Stimulated activated naive CD8-positive, alpha-beta T cell treated with anti-CD3 and anti-CD28 coated beads, Interleukin-15, amount 100 ng/mL, for 72 hours (primary cell): ENCODE results near the gene PLEKHG4B.
"Not testable (repeated sequence)": the region's sequence is repeated elsewhere in the genome, so short reads cannot be mapped to it uniquely, and the experiment has no call there.

Source experiments
- ATAC-seq: fragments of 150-1000 bp; cut with Tn5 transposase; 2 replicates; pipeline ENCODE4 v1.10.0; 2021; ENCODE audit warnings: mild to moderate bottlenecking, moderate library complexity
- DNase-seq, 2 donors: peaks; one replicate each; pipeline ENCODE4 v3.0.0; 2021 to 2022
- H3K27ac Mint-ChIP-seq, 2 donors: one replicate each; pipeline ENCODE4 v1.8.0; 2022; ENCODE audit warnings: mild to moderate bottlenecking in 2 of 2, mixed read lengths in 2 of 2, moderate library complexity in 2 of 2
- H3K27me3 Mint-ChIP-seq: one replicate; pipeline ENCODE4 v1.8.0; 2022; ENCODE audit warnings: mixed read lengths
- H3K4me1 Mint-ChIP-seq: one replicate; pipeline ENCODE4 v1.8.0; 2022; ENCODE audit warnings: mild to moderate bottlenecking, mixed read lengths
- H3K4me3 Mint-ChIP-seq, 2 donors: one replicate each; pipeline ENCODE4 v1.8.0; 2022; ENCODE audit warnings: mild to moderate bottlenecking in 2 of 2, mixed read lengths in 2 of 2, moderate library complexity in 1 of 2
- H3K9me3 Mint-ChIP-seq, 2 donors: one replicate each; pipeline ENCODE4 v1.8.0; 2022; ENCODE audit warnings: mixed read lengths in 2 of 2

Gene PLEKHG4B

GRCh38 chr5:91556-92263 is at the start of gene PLEKHG4B:
PLEKHG4B (plus strand) TSS chr5:92168; CDS start chr5:92232, 64 bp downstream.
- Mint-ChIP-seq H3K4me1 (peaks cover 11% of the 10 kb centered on the region), H3K9me3 (no peaks in the 10 kb centered on the region), H3K4me3 (peak within 1 kb of the TSS; percentile 50 to 74), H3K27me3 (peaks cover 95% of the 10 kb centered on the region), H3K27ac (no peak within 1 kb of the TSS)
- ATAC-seq (peak; percentile 60), DNase-seq (no peak)

GRCh38 chr5:42250-42649 is 49.7 kb upstream of the PLEKHG4B start:
- ATAC-seq (no peak), DNase-seq (no peak)
- H3K4me1 Mint-ChIP-seq: no peaks in the 10 kb centered on the region
- no peak overlapping the region for H3K27ac Mint-ChIP-seq
- H3K4me3 Mint-ChIP-seq: no peak overlapping the region
- H3K9me3 Mint-ChIP-seq: no peaks in the 10 kb centered on the region
- H3K27me3 Mint-ChIP-seq: peaks cover 46% of the 10 kb centered on the region

- Mint-ChIP-seq H3K4me3 (no peak overlapping the region), H3K4me1 (no peaks in the 10 kb centered on the region), H3K9me3 (peaks cover 4 to 9% of the 10 kb centered on the region in 2 donors), H3K27ac (no peak overlapping the region), H3K27me3 (peaks cover 54% of the 10 kb centered on the region)
- DNase-seq (no peak), ATAC-seq (no peak)
Observed at GRCh38 chr5:48192-48591, 43.8 kb upstream of the PLEKHG4B start.

- H3K4me1 Mint-ChIP-seq, H3K4me3 Mint-ChIP-seq, H3K27ac Mint-ChIP-seq, DNase-seq, H3K9me3 Mint-ChIP-seq, ATAC-seq: not testable (repeated sequence)
- H3K27me3 Mint-ChIP-seq: peaks cover 68% of the 10 kb centered on the region
Observed at GRCh38 chr5:49530-49929, 42.4 kb upstream of the PLEKHG4B start.

- Mint-ChIP-seq H3K4me1 (peaks cover 7% of the 10 kb centered on the region), H3K9me3 (peaks cover 4 to 9% of the 10 kb centered on the region in 2 donors), H3K4me3 (no peak overlapping the region), H3K27ac (peak overlapping the region in 1 of 2 donors; percentile 69), H3K27me3 (peaks cover 69% of the 10 kb centered on the region)
- ATAC-seq (no peak), DNase-seq (no peak)
Observed at GRCh38 chr5:49953-50544, 41.9 kb upstream of the PLEKHG4B start.

- DNase-seq (no peak), ATAC-seq (no peak)
- peaks cover 69% of the 10 kb centered on the region for H3K27me3 Mint-ChIP-seq
- H3K4me3 Mint-ChIP-seq: no peak overlapping the region
- H3K27ac Mint-ChIP-seq: no peak overlapping the region
- peaks cover 4 to 9% of the 10 kb centered on the region in 2 donors for H3K9me3 Mint-ChIP-seq
- peaks cover 7% of the 10 kb centered on the region for H3K4me1 Mint-ChIP-seq
Observed at GRCh38 chr5:50724-51499, 41.1 kb upstream of the PLEKHG4B start.

GRCh38 chr5:51500-51823 is 40.5 kb upstream of the PLEKHG4B start:
- DNase-seq (no peak), ATAC-seq (no peak)
- Mint-ChIP-seq H3K4me3 (no peak overlapping the region), H3K27me3 (peaks cover 72% of the 10 kb centered on the region), H3K4me1 (peaks cover 7% of the 10 kb centered on the region), H3K27ac (no peak overlapping the region), H3K9me3 (peaks cover 4 to 9% of the 10 kb centered on the region in 2 donors)

GRCh38 chr5:53381-54174 is 38.4 kb upstream of the PLEKHG4B start:
- ATAC-seq (peak; percentile 80), DNase-seq (peak; percentile 21 to 33)
- H3K27ac Mint-ChIP-seq: no peak overlapping the region
- peak overlapping the region; percentile 58 to 74 for H3K4me3 Mint-ChIP-seq
- H3K27me3 Mint-ChIP-seq: peaks cover 76% of the 10 kb centered on the region
- peaks cover 4 to 9% of the 10 kb centered on the region in 2 donors for H3K9me3 Mint-ChIP-seq
- H3K4me1 Mint-ChIP-seq: peaks cover 7% of the 10 kb centered on the region

GRCh38 chr5:54175-54730 is 37.7 kb upstream of the PLEKHG4B start:
- Mint-ChIP-seq H3K4me1 (peaks cover 7% of the 10 kb centered on the region), H3K27me3 (peaks cover 75% of the 10 kb centered on the region), H3K9me3 (peaks cover 4 to 9% of the 10 kb centered on the region in 2 donors), H3K4me3 (peak overlapping the region; percentile 58 to 74), H3K27ac (no peak overlapping the region)
- DNase-seq (no peak), ATAC-seq (peak; percentile 6)

GRCh38 chr5:54876-55569 is 36.9 kb upstream of the PLEKHG4B start:
- no peak for ATAC-seq
- peaks cover 75% of the 10 kb centered on the region for H3K27me3 Mint-ChIP-seq

GRCh38 chr5:56561-57290 is 35.2 kb upstream of the PLEKHG4B start:
- ATAC-seq (no peak), DNase-seq (no peak)
- Mint-ChIP-seq H3K27me3 (peaks cover 65% of the 10 kb centered on the region), H3K4me1 (peaks cover 7% of the 10 kb centered on the region), H3K4me3 (no peak overlapping the region), H3K9me3 (peaks cover 0 to under 1% of the 10 kb centered on the region in 2 donors), H3K27ac (no peak overlapping the region)

More at GRCh38 chr5:54876-55569, 36.9 kb upstream of the PLEKHG4B start:
- peaks cover 4 to 9% of the 10 kb centered on the region in 2 donors for H3K9me3 Mint-ChIP-seq
- H3K27ac Mint-ChIP-seq: no peak overlapping the region
- DNase-seq: no peak
- peaks cover 7% of the 10 kb centered on the region for H3K4me1 Mint-ChIP-seq
- no peak overlapping the region for H3K4me3 Mint-ChIP-seq

GRCh38 chr5:60250-60649 is 31.7 kb upstream of the PLEKHG4B start:
- not testable (repeated sequence) for DNase-seq, H3K27ac Mint-ChIP-seq
- H3K27me3 Mint-ChIP-seq: peaks cover 60% of the 10 kb centered on the region

GRCh38 chr5:70440-70839 is 21.5 kb upstream of the PLEKHG4B start:
- ATAC-seq (no peak), DNase-seq (no peak)
- Mint-ChIP-seq H3K27ac (no peak overlapping the region), H3K9me3 (peaks cover 0 to 5% of the 10 kb centered on the region in 2 donors), H3K4me1 (no peaks in the 10 kb centered on the region), H3K27me3 (peaks cover 66% of the 10 kb centered on the region), H3K4me3 (no peak overlapping the region)

More at GRCh38 chr5:60250-60649, 31.7 kb upstream of the PLEKHG4B start:
- H3K4me1 Mint-ChIP-seq, H3K9me3 Mint-ChIP-seq, H3K4me3 Mint-ChIP-seq, ATAC-seq: not testable (repeated sequence)
